NCI-H146 (cell line): ENCODE data around the gene LETMD1.

ENCODE experiments used
- DNase-seq: peaks from one replicate; lab custom pipeline; 2025; lab: John Stamatoyannopoulos, UW

Gene LETMD1

GRCh38 chr12:51025836-51026638 is 22.1 kb upstream of the LETMD1 start, which contains the start of gene SLC11A2:
Gene SLC11A2, minus strand, starts transcription at chr12:51026384. Its CDS starts 15,656 bp downstream, at chr12:51010728.
- DNase-seq: peak; percentile 99

GRCh38 chr12:51027342-51027835 is 20.7 kb upstream of the LETMD1 start:
- DNase-seq: no peak

GRCh38 chr12:51028126-51028812 is 19.9 kb upstream of the LETMD1 start:
- DNase-seq: peak; percentile 61

GRCh38 chr12:51028813-51029150 is 19.3 kb upstream of the LETMD1 start:
- DNase-seq: no peak

GRCh38 chr12:51033048-51033447 is 15.1 kb upstream of the LETMD1 start:
- no peak for DNase-seq

- DNase-seq: no peak
Observed at GRCh38 chr12:51033457-51034089, 14.6 kb upstream of the LETMD1 start.

- DNase-seq: no peak
Observed at GRCh38 chr12:51036279-51036678, 11.8 kb upstream of the LETMD1 start.

GRCh38 chr12:51048661-51049251 is 629 bp downstream of the LETMD1 start:
- DNase-seq: no peak

GRCh38 chr12:51049525-51049924 is 1.4 kb downstream of the LETMD1 start:
- no peak for DNase-seq

GRCh38 chr12:51051787-51052186 is 3.7 kb downstream of the LETMD1 start:
- no peak for DNase-seq

- DNase-seq: no peak
Observed at GRCh38 chr12:51055060-51055459, 6.9 kb downstream of the LETMD1 start.

GRCh38 chr12:51056242-51056641 is 8.1 kb downstream of the LETMD1 start:
- DNase-seq: no peak

GRCh38 chr12:51059086-51059485 is 11.0 kb downstream of the LETMD1 start:
- no peak for DNase-seq

- no peak for DNase-seq
Observed at GRCh38 chr12:51062631-51063397, 14.7 kb downstream of the LETMD1 start.

- DNase-seq: no peak
Observed at GRCh38 chr12:51065530-51065929, 17.4 kb downstream of the LETMD1 start.

- no peak for DNase-seq
Observed at GRCh38 chr12:51067229-51067628, 19.1 kb downstream of the LETMD1 start.

- no peak for DNase-seq
Observed at GRCh38 chr12:51067771-51068170, 19.6 kb downstream of the LETMD1 start.

- DNase-seq: no peak
Observed at GRCh38 chr12:51070004-51070403, 21.9 kb downstream of the LETMD1 start.

- DNase-seq: no peak
Observed at GRCh38 chr12:51071663-51072062, 23.5 kb downstream of the LETMD1 start.

GRCh38 chr12:51075390-51075789 is 27.3 kb downstream of the LETMD1 start:
- DNase-seq: no peak

GRCh38 chr12:51076236-51076930 is 28.3 kb downstream of the LETMD1 start:
- no peak for DNase-seq
